HG03457 (cell line): ENCODE results near the gene LRRC8A.
"Not testable (repeated sequence)": the region's sequence is repeated elsewhere in the genome, so short reads cannot be mapped to it uniquely, and the experiment has no call there.

Experiments
- ATAC-seq: cut with Tn5 transposase; IDR thresholded peaks from one replicate; pipeline ENCODE4 v1.9.1; 2021; ENCODE audit warnings: moderate number of reproducible peaks; ENCODE audit not compliant: unreplicated experiment

LRRC8A gene

DNA sequence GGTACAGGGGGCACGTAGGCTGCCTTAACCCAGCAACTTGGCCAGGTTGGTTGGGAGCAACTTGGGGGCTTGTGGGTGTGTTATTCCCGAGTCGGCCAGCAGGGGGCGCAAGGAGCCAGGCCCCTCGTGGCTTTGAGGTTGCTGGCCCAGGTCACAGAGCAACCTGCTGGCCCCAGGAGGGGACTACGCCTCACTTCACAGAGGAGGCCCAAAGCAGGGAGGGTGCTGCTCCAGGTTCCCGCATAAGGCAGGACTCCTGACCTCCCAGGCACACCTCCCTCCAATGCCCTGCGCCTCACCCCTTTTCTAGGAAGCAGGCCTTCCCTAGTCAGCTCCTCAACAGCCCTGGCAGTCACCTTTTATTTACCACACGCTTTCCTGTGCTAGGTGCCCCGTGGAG lies 18.3 kb upstream of the LRRC8A start:
- ATAC-seq, result no peak

DNA sequence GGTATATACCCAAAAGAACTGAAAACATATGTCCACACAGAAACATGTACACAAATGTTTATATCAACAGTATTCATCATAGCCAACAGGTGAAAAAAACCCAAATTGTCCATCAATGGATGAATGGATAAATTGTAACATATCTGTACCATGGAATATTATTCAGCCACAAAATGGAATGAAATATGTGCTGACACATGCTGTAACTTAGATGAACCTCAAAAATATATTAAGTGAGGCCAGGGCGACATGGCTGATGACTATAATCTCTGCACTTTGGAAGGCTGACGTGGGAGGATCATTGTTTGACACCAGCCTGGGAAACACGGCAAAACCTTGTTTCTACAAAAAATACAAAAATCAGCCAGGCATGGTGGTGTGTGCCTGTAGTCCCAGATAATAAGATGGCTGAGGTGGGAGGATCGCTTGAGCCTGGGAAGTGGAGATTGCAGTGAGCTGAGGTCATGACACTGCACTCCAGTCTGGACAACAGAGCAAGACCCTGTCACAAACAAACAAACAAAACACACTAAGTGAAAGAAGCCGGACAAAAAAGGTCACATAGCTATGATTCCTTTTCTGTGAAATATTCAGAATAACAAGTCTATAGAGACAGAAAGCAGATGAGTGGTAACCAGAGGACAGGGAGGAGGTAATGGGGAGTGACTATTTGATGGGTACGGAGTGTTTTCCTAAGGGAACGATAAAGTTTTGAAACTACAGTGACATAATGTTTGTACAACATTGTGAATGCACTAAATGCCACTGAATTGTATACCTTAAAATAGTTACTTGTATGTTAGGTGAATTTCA lies 11.6 kb upstream of the LRRC8A start:
- no peak for ATAC-seq

DNA sequence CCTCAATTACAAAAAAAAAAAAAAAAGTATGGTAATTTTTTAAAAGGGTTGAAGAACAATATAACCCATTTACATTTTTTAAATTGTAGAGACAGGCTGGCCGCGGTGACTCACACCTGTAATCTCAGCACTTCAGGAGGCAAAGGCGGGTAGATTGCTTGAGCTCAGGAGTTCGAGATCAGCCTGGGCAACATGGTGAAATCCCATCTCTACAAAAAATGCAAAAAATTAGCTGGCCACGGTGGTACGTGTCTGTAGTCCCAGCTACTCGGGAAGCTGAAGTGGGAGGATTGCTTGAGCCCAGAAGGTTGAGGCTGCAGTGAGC lies 11.0 kb upstream of the LRRC8A start:
- not testable (repeated sequence) for ATAC-seq

DNA sequence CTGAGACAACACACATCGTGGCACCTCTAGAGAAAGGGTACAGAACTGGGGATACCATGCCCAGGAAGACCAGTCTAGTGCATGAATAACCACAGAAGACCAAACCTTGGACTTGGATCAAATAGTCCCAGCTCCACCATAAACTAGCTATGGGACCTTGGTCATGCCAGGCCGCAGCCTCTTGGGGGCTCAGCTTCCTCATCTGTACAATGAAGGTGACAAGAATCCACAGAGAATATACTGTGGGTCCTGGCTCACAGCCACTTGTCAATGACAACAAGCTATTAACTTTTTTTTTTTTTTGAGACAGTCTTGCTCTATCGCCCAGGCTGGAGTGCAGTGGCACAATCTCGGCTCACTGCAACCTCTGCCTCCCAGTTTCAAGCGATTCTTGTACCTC lies 4.1 kb upstream of the LRRC8A start:
- no peak for ATAC-seq

DNA sequence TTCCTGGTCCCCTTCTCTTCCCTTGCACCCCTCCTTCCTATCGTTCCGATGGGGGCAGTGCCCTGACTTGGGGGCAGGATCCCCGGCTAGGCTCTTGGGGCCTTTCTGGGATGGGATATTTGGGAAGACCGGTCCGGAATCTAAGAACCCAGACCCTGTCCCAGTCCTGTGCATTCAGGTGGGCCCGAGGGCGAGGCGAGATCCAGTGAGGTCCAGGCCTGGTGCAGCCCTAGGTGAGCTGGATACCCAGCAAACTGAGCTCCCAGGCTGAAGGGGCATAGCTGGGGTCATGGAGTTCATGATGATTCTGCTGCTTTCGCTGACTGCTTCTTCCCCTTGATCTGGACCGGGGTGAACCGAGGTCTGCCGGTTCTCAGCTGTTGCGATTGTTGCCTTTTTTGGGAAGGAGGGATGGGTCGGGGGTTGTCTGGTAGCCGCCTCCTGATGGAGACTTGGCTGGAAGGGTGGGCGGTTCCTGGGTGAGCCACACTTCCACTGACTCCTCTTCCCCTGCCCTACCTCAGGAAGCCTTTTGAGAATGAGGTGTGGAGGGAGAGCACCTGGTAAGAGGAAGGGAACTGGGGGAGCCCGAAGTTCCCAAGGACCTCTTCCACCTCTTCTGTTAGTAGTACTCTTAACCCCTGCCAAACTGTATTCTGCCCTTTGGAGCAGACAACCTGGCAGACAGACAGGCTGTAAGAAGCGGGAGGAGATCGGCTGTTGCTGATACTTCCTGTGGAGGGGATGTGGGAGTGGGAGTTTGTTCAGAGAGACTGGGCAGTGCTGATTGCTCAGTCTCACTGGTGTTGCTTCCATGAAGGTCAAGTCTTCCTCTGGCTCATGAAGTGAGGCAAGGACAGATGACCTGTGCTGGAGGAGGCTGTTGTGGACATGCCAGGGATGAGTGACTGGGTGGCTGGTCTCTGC lies 1.0 kb downstream of the LRRC8A start:
- no peak for ATAC-seq

DNA sequence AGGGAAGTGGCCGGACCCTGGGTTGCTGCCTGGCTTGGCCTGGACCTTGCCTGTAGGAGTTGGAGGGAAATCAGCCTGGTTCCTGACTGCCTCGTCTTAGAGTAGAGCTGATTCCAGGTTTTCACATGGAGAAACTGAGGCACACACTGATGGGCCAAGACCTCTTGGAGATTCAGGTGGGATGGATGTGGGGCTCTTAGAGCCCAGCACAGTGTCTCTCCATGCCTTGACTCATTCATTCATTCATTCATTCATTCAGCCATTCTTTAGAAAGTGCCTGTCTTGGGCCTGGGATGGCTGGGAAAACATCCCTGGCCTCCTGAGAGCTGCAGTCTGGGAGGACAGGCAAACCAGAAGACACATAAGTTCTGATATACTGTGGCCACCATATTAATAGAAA lies 2.2 kb downstream of the LRRC8A start:
- ATAC-seq, result no peak

DNA sequence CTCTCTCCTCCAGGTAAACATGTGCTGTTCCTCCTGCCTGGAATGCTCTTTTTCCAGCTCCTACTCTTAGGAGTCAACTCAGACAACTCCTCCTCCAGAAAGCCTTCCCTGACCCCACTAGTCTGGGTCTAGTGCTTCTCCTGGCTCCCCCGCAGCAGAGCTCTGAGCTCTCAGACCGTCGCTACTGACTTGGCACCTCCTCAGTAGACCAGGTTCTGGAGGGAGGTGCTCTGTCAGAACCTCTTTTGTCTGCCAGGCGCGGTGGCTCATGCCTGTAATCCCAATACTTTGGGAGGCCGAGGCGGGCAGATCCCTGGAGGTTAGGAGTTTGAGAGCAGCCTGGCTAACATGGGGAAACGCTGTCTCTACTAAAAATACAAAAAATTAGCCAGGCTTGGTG lies 3.4 kb downstream of the LRRC8A start:
- no peak for ATAC-seq

DNA sequence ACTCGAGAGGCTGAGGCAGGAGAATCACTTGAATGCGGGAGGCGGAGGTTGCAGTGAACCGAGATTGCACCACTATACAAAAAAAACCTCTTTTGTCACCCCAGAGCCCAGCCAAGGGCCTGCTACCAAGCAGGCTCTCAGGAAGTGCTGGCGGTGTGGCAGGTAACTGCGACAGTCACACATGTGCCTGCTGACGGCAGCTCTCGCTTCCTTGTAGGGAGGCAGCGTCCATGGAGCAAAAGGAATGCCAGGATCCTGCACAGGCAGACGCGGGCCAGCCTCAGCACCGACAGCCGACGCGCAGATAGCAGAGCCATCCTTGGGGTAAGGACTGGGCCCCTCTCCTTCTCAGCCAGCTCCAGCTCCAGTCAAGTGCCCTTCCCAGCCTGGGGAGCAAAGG lies 3.9 kb downstream of the LRRC8A start:
- no peak for ATAC-seq

DNA sequence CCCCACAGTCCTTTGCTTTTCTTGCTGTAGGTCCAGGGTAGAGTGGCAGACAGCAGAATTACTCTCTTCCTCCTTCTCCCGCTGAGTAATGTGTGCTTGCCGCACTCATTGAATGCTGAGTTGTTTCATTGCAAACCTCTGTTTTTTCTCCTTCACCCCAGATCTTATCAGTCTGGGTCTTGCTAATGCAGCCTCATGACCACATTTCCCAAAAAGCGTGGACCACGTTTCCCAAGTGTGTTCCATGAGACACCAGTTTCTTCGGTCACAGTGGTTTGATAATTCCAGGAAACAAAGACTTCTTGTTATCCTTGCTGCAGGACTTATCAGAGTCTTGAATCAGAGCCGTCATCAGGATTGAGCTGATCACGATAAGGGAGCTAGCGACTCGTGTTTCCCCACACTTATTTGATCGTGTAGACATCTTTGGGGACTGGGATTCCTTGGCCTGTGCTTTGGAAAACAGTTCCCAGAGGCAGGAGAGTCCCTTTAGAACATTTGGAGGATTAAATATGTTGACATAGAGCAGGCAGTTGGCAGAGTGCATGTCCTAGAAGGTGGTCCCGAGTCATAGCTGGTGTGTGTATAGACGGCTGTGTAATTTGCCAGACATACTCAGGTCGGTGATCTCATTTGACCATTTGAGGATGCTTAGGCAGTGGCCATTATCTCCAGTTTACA lies 4.4 kb downstream of the LRRC8A start:
- ATAC-seq, result no peak

DNA sequence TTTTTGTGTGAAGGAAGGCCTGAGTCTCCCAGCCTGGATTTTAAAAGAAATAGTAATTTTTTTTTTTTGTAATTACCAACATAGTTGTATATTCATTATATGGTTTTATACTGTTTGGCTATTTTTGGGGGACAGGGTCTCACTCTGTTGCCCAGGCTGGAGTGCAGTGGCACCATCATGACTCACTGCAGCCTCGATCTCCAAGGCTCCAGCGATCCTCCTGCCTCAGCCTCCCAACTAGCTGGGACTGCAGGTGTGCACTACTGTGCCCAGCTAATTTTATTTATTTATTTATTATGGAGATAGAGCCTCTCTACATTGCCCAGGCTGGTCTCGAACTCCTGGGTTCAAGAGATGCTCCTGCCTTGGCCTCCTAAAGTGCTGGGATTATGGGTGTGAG lies 5.1 kb downstream of the LRRC8A start:
- ATAC-seq, result no peak

DNA sequence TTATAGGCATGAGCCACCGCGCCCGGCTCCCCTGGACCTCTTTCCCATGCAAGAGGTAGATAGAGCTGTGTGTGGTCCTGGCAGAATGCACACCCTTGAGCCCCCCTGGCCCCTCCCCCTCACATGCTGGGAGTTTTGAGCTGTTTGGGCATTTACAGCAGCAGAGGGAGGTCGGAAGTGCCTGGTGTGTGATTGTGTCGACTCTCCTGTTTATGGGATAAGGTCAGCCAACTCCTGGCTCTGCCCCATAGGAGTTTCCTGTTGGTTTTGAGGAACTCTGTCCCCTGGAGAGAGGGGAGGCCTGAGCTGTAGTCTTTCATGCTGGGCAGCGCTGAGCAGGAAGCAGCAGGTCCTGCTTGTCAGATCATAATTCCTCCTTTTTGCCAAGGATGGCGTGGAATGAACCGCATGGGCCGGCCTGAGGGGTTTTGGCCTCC lies 6.0 kb downstream of the LRRC8A start:
- no peak for ATAC-seq

DNA sequence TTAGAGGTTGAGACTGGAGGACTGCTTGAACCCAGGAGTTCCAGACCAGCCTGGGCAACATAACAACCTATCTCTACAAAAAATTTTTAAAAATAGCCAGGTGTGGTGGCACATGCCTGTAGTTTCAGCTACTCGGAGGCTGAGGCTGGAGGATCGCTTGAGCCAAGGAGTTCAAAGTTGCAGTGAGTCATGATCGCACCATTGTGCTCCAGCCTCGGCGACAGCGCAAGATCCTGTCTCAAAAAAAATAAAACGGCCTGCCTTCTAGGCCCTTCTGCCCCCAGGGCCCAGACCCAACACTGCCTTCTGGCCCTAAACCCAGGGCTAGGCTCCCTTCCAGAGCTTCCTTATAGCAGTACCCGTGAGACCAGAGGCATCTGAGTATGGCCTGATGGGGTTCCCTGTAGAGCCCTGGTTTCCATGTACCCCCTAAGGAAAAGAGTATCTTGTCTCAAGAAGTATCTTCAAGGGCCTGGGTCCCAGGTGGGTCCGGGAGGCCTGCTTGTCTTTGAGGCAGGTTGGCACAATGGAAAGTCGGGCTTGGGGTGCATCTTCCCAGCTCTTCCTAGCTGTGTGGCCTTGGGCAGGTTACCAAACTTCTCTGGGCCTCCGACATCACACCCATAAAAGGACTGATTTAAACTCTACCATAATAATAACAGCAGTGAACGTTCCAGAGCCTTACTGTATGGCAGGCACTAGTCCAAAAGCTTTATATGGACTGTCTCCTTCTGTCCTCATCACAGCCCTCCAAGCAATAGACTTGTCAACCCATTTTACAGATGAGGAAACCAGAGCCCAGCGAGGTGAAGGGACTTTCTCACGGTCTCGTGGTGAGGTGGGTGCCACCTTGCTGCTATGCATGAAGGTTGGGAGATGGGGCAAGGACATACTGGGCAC lies 9.6 kb downstream of the LRRC8A start:
- no peak for ATAC-seq

DNA sequence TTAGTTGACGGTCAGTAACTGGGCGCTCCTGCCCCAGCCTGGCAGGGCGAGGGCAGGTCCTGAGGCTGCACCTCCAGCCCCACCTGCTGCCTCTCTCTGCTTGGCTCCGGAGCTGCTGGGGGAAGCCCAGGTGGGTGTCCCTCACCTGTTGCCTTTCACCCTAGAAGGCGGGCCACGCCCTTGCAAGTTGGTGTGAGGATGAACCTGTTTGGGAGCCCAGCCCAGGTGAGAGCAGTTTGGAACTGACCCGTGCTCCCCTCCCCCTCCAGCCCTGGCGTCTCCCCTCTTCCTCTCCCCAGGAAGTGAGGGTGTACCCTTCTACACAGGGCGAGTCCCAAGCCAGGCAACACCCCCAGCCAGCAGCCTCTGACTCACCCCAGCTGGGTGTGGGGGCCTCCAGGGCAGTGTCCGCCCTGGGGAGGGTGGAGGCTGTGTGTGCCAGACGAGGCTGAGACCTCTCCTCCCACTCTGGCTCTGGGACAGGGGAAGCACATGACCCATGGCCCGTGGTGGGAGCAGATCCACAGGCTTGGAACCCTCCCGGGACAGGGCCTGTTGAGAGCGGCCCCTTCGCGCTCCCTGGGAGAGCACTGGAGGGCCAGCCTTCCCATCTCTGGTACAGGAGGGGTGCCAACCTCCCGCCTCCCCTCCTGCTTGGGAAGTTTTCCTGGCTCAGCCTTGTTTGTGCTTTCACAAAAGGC lies 10.4 kb downstream of the LRRC8A start:
- no peak for ATAC-seq

DNA sequence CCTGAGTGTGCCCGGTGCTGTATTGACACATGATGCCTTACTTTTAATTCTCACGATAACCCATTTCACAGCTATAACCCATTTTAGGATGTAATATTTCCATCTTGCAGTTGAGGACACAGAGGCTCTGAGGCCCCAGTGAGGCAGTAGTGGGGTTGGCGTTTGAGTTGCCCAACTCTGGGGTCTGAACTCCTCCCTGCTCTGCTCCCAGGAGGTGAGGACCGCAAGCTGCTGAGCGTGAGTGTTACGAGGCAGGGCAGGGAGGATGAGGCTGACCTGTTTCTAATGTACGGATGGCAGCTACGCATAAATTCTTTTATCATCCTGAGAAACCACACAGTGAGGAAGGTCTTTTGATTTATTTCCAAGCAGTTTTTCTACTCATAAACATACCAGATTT lies 11.4 kb downstream of the LRRC8A start:
- no peak for ATAC-seq

DNA sequence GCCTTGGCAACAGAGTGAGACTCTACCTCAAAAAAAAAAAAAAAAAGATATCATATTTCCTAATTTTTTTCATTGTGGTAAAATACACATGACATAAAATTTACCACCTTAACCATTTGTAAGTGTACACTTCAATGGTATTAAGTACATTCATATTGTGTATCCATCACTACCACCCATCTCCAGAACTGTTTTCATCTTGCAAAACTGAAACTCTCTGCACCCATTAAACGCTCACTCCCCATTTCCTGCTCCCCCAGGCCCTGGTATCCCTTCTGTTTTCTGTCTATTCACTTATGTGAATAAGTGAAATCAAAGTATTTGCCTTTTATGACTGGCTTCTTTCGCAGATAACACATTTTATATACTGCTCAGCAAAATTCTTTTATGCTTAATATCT lies 12.8 kb downstream of the LRRC8A start:
- no peak for ATAC-seq

DNA sequence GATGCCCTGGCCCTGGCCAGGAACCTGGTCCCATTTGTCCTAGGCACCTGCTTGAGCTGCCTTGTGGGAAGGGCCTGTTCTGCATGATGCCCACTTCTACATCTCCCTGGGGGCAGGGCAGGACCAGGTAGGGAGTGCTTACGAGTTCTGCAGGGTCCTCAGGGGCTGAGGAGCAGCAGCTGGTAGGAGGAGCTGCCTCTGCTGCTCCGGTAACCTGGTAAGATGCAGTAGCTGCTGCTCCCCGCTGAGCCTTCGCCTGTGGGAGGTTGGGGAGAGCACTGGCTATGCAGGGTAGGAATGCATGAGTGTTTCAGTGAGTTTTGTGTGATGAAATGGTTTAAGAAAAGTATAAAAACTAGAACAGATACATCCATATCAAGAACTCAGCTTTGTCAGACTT lies 13.6 kb downstream of the LRRC8A start:
- ATAC-seq, result no peak

DNA sequence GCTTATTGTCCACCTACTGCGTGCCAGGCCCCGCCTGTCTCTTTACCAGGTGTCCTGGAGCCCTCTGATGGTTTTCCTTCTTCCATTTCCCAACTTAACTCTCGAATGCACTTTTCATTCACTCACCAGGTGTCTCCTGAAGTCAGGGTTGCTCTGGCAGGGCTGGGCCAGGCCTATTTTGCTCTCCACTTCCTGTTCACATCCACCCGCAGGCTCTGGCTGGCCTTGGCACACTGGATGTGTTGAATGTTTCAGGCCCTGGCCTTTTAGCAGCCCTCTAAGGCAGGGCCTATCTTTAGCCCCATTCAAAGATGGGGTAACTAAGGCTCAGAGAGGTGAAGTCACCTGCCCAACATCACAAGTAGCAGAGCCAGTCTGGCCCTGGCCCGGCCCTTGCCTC lies 16.4 kb downstream of the LRRC8A start:
- ATAC-seq, result no peak

DNA sequence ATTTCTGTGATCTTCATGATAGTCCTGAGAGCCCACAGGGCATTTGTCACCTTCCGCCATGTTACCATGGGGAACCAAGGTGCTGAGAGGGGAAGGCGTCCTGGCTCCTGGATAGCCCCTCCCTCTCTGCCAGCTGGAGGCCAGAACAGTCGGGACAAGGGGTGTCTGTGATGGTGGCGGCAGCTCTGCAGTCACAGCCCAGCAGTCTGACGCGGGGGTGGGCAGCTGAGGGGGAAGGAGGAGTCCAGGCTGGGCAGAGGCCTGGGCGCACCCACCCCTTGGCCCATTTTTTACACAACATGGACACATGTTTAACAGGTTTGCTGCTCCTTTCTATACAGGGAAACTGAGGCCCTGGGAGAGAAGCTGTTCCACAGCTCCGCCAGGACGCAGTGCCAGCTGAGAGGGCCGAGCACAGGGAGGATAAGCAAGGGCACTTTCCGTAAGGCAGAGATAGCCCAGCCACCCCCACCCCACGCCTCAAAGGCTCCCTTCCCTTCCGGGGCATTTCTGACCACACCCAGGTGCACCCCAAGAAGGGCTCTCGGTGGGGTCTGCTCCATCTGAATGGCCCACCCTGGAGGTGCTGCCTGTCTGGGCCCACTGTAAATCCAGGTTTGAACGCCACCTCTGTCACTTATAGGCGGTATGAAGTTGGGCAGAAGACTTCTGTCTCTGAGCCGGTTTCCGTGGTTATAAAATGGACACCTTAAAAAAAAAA lies 17.1 kb downstream of the LRRC8A start:
- no peak for ATAC-seq

DNA sequence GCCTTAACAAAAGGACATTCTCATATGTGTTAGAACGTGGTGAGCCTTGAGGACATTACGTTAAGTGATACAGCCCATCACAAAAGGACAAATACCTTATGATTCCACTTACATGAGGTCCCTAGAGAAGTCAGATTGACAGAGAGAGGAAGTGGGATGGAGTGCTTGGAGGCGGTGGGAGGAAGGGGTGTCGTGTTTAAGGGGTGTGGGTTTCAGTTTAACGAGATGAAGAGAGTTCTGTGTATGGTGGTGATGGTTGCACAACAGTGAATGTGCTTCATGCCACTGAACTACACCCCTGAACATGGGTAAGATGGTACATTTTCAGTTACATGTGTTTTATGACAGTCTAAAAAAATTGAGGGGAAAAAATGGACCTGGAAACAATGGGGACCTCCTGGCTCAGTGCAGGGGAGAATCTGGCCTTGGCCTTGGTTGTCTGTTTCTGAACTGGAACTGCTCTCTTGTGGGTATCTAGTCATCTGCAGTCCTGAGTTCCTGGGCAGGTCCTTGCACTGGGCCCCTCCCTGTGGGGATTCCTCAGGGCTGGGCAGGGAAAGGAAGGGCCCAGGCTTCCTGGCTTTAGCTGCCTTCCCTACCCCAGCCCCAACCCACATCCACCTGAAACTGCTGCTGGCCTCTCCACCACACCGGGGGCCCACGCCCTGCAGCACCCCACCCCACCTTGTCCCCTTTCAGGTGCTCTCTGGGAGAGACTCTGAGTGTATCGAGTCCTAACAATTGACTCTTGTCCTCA lies 17.8 kb downstream of the LRRC8A start:
- ATAC-seq, result no peak
